Cardiac muscle cell (in vitro differentiated cells and primary cell): ENCODE measurements around the gene ACOT7. TPM values are rescaled to one million over a fixed set of nuclear protein-coding genes. Genes with fewer than 3 reads are reported as not detected.

ENCODE experiments used
- DNase-seq, 2 donors: peaks; one replicate each; pipeline versions ENCODE4 v3.0.0 to v3.0.0-alpha.2; 2010 to 2017; ENCODE audit warnings: low read depth in 1 of 2, low spot score in 1 of 2
- H3K27ac ChIP-seq: fragments of 200-600 bp; sonication (generic); 2 replicates; pipeline ENCODE4 v1.5.1; 2016
- H3K27me3 ChIP-seq: fragments of 200-600 bp; sonication (generic); 2 replicates; pipeline ENCODE4 v1.6.0; 2016; ENCODE audit warnings: control low read depth
- H3K36me3 ChIP-seq: fragments of 200-600 bp; sonication (generic); 2 replicates; pipeline ENCODE4 v1.5.1; 2016; ENCODE audit warnings: control low read depth
- H3K4me1 ChIP-seq: fragments of 200-600 bp; sonication (generic); 2 replicates; pipeline ENCODE4 v1.8.1; 2017; ENCODE audit warnings: low read depth, mild to moderate bottlenecking, mixed run types
- H3K4me3 ChIP-seq: fragments of 200-600 bp; sonication (generic); 2 replicates; pipeline ENCODE4 v1.5.1; 2016; ENCODE audit warnings: mild to moderate bottlenecking
- H3K9me3 ChIP-seq: fragments of 200-600 bp; sonication (generic); 2 replicates; pipeline ENCODE4 v1.5.1; 2017; ENCODE audit warnings: low read depth, mild to moderate bottlenecking, control low read depth
- polyA plus RNA-seq: library from polyadenylated mRNA; unstranded; fragments of >200 nt; fragmentation: Nextera tagmentation; extraction: Ambion mirVana; gene quantifications from 2 replicates; pipeline ENCODE4 v1.2.1, GENCODE V29; 2016
- total RNA-seq: library from RNA; depleted of rRNA; stranded (reverse); fragments of >200 nt; gene quantifications from 2 replicates; pipeline ENCODE4 v1.2.3, GENCODE V29; 2016
- TF ChIP-seq, protein P1 (sequence below): IDR thresholded peaks from 2 replicates; pipeline ENCODE4 v1.5.1; 2012; ENCODE audit warnings: low read depth, mild to moderate bottlenecking, low read length

The ACOT7 gene
- total and polyA plus RNA-seq, 2 experiments from 2014 or later: 11.8 to 51.2 TPM

DNA sequence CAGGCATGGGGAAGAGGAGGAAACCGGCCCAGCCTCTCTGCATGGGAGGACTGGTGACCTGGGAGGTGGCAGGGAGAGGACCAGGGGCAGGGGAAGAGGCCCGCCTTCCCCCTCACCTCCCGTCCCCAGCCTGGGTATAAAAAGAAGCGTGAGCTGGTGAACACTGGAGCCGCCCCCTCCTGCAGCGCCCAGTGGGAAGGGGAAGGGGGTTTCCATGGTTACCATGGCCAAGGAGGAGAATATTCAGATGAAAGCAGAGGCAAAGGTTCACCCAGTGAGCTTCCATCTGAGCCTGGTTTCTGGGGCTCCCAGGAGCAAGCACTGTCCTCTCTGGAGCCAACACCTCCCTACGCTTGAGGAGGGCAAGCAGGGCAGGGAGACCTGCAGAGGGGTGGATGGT, 54.9 kb downstream of the ACOT7 start:
- Histone ChIP-seq H3K9me3 (no peaks in the 10 kb centered on the region), H3K27me3 (no peaks in the 10 kb centered on the region), H3K36me3 (no peaks in the 10 kb centered on the region), H3K4me3 (no peak overlapping the region), H3K4me1 (no peaks in the 10 kb centered on the region), H3K27ac (no peak overlapping the region)
- DNase-seq: no peak
- TF ChIP-seq, protein P1, sequence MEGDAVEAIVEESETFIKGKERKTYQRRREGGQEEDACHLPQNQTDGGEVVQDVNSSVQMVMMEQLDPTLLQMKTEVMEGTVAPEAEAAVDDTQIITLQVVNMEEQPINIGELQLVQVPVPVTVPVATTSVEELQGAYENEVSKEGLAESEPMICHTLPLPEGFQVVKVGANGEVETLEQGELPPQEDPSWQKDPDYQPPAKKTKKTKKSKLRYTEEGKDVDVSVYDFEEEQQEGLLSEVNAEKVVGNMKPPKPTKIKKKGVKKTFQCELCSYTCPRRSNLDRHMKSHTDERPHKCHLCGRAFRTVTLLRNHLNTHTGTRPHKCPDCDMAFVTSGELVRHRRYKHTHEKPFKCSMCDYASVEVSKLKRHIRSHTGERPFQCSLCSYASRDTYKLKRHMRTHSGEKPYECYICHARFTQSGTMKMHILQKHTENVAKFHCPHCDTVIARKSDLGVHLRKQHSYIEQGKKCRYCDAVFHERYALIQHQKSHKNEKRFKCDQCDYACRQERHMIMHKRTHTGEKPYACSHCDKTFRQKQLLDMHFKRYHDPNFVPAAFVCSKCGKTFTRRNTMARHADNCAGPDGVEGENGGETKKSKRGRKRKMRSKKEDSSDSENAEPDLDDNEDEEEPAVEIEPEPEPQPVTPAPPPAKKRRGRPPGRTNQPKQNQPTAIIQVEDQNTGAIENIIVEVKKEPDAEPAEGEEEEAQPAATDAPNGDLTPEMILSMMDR: no peak

DNA sequence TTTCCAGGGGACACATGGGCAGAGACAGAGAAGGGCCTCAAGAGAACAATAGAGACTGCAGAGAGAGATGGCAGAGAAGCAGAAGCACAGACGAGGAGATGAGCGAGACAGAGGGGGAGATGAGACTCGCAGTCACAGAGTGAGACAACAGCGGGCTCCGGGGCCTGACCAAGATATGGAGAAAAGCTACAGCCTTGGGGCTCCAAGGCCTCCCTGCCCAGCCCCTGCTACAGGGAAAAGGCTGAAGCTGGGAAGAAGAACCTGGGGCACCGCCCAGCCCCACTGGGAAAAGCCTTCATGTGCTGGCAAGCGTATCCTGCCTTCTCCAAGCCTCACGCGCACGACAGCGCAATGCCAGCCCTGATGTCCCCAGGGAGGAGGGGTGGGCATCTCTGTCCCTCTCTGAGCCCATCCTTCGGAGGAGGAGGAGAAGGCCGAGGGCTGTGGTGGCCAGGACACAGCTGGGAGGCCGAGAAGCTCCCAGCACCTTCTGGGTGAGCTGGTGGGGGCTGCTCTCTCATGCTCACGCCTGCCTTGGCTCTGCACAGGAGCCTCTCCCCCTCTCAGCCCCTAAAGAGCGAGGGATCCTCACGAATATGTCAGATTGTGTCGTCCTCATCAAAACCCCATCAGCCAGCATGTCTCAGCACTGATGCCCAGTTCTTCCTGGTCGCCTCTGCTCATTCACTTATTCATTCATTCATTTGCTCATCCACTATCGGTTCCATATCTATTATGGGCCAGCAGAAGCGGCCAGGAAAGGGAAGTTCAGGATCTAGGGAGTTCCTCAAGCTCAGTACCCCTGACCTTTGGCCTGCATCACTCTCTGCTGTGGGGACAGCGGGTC, 56.6 kb downstream of the ACOT7 start:
- no peak for DNase-seq
- TF ChIP-seq, protein P1: no peak
- H3K36me3 ChIP-seq: no peaks in the 10 kb centered on the region
- no peak overlapping the region for H3K27ac ChIP-seq
- no peaks in the 10 kb centered on the region for H3K4me1 ChIP-seq
- H3K9me3 ChIP-seq: no peaks in the 10 kb centered on the region
- no peak overlapping the region for H3K4me3 ChIP-seq
- H3K27me3 ChIP-seq: no peaks in the 10 kb centered on the region

DNA sequence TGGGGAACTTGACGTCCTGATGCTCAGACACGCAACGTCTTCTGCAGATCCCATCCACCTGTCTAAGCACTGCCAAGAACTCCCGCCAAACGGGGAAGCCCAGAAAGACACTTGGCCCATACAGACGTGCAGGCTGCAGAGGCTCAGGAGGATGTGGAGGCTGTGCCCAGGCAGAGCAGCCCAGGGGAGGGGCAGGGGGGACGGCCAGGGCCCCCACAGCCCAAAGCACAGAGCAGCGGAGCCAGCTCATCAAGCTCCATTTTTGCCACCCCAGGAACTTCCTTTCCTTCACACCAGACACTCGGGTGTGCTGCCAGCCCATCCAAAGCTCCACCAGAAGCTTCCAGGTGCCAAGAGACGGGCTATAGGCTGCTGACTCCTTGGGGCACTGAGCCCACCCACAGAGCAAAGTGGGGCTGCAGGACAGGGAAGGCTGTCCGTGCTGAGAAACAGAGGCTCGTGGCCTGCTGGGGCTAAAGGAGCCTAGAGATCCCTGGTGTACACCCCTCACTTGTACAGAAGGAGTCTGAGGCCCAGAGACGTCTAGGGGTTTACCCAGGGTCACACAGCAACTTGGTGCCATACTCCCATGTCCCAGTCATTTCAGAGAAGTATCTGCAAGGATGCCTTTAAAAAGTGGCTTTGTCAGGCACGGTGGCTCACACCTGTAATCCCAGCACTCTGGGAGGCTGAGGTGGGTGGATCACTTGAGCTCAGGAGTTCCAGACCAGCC, 59.1 kb downstream of the ACOT7 start:
- Histone ChIP-seq H3K36me3 (no peaks in the 10 kb centered on the region), H3K27me3 (no peaks in the 10 kb centered on the region), H3K4me3 (no peak overlapping the region), H3K27ac (no peak overlapping the region), H3K9me3 (no peaks in the 10 kb centered on the region), H3K4me1 (no peaks in the 10 kb centered on the region)
- TF ChIP-seq, protein P1: no peak
- DNase-seq: no peak

DNA sequence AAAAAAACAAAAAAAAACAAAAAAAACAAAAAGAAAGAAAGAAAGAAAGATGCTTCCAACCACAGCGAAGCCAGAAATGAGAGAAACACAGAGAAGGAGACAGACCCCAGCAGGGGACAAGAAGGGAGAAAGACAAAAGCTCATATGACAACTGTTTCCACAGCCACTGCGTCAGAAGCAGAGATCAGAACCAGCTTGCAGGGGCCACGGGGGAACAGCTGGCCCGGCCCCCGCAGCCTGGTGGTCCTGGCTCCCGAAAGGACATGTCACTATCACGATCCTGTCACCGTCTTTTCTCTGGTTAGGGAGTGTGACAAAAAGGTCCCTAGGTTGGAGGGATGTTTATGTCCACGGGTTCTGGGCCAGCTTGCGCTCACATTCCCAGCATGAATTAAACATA, 60.7 kb downstream of the ACOT7 start:
- no peak overlapping the region for H3K4me3 ChIP-seq
- no peak overlapping the region for H3K27ac ChIP-seq
- no peaks in the 10 kb centered on the region for H3K36me3 ChIP-seq
- TF ChIP-seq, protein P1: no peak
- no peaks in the 10 kb centered on the region for H3K27me3 ChIP-seq
- no peak for DNase-seq
- H3K4me1 ChIP-seq: no peaks in the 10 kb centered on the region
- H3K9me3 ChIP-seq: no peaks in the 10 kb centered on the region

DNA sequence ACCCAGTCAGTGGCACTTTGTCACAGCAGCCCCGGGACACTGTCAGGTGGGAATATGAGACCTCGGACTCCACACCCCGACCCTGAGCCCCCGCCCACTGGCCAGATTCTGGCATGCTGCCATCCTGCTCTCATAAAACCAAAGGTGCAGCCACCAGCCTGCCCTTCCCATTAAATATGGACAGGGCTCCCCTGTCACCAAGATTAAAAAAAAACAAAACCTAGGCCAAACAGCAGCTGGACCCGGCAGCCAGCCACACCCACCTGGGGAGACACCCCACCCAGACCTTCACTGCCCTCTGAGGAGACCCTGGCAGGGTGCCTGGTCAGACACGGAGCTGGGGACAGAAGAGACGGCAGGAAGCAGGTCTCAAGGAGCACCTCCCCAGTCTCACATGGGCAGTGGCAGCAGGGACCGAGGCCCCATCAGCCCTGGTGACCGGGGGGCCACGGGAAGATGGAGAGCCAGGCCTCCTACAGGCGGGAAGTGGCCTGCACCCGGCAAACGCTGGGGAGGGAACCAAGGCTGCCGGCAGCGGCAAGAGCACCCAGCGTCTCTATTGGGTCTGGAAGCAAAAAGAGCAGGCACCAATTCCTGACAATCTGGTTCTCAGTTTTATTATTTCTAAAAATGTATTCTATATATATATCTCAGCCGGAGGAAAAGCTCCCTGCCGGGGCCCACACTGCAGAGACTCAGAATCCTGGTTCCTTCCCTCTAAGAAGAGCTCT, 61.9 kb downstream of the ACOT7 start:
- H3K36me3 ChIP-seq: no peaks in the 10 kb centered on the region
- no peaks in the 10 kb centered on the region for H3K9me3 ChIP-seq
- H3K4me1 ChIP-seq: no peaks in the 10 kb centered on the region
- H3K27me3 ChIP-seq: no peaks in the 10 kb centered on the region
- TF ChIP-seq, protein P1: no peak
- no peak for DNase-seq
- no peak overlapping the region for H3K27ac ChIP-seq
- H3K4me3 ChIP-seq: no peak overlapping the region
